ENCODE data around the gene UBE2E1.
"Not testable (repeated sequence)": the region's sequence is repeated elsewhere in the genome, so short reads cannot be mapped to it uniquely, and the experiment has no call there.

The UBE2E1 gene

DNA sequence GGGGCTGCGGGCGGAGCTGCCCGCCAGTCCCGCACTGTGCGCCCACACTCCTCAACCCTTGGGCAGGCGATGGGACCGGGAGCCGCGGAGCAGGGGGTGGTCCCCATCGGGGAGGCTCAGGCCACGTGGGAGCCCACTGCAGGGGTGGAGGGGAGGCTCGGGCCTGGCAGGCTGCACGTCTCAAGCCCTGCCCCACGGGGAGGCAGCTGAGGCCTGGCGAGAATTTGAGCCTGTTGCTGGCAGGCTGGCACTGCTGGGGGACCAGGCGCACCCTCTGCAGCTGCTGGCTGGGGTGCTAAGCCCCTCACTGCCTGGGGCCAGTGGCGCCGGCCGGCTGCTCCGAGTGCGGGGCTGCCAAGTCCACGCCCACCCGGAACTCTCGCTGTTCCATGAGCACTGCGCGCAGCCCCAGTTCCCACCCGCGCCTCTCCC, 76.7 kb downstream of the UBE2E1 start:
- DNase-seq (ENCODE audit: low spot score) = no peak

DNA sequence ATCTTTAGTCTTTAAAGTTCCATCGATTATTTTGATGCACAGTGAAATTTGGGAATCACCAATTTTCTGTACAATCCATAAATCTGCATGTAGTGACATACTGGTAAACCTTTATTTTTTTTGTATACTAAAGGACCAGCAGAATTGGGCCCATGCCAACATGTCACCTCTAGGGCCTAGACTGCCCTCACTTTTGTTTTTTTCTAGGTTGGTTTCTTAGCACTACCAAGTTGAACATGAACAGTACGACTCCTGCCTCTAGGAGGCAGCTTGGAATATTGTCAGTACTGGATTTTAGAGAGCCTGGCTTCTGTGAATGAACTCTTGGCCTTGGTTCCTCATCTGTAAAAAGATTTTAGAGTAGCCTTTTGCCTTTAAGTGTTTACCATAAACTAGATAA, 78.7 kb downstream of the UBE2E1 start:
- DNase-seq (ENCODE audit: low spot score) = no peak

DNA sequence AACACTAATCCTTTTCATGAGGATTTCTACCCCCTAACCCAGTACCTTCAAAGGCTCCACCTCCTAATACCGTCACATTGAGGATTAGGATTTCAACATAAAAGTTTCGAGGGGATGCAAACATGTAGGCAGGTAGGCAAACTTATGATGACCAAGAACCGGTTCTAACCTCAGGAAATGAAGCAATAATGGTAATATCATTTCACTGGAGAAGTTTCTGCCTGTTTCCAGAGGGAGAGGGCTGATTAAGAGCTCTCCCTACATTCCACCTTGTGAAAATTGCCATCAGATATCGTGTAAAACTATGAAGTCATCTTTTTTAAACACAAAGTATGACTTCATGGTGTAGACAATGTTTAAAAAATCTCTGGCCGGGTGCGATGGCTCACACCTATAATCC, 79.5 kb downstream of the UBE2E1 start:
- DNase-seq (ENCODE audit: low spot score) = no peak

DNA sequence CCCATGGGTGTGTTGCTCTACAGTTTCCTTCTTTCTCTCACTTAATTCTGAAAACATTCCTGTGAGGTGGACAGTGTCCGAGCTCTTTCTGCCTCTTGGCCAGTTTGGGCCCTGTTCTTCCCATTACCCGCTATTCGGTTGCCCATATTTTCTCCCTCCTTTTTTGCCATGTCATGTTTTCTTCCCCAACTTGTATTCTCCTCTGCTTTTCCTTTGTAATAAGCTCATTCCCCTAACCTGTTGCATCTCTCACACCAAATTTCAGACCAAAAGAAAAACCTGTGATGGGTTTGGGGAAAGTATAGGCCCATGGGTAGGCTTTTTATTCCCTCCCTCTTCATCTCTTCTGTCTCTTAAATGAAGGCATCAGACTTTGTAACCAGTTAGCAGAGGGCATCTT, 80.6 kb downstream of the UBE2E1 start:
- no peak for DNase-seq (ENCODE audit: low spot score)

DNA sequence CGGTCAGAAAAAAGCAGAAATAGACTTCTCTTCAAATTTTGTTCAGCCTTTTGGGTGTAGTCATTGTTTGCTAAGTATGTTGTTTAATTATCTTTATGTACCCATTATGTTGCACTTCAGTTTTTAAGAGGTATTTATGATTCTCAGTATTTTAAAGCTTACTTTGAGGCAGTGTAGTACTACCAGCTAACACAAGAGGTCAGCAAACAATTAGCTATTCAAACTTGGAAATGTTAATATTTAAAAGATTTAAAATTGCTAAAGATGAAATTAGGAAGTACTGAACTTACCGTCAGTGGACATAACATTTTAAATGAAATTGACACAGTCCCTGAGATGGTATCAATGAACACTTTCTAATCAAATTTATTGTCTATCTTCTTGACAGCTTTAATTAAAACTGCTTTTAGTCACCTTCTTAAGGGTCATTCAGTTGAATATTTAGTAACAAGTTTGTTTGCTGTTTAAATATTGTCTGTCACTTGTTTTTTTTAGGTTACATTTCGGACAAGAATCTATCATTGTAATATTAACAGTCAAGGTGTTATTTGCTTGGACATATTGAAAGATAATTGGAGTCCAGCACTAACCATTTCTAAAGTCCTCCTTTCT, 83.0 kb downstream of the UBE2E1 start:
- peak; percentile 39 for DNase-seq (ENCODE audit: low spot score)

DNA sequence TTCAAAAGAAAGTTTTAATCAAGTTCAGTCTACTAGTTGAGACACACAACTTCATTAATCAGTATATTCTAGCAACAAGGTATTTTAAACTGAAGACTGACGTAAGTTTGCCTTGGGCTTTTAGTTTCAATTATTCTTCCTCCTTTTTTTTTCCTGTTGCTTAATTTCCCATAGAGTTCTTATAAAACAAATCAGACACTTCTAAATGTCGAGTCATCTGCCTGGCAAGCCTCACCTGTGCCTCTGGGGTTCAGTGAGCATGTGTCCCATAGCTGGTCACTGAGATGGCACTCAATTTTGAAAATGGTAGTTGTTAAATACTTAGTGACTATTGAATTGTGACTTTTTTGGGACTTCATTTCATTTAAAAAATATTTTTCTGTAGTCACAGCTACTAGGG, 83.6 kb downstream of the UBE2E1 start:
- no peak for DNase-seq (ENCODE audit: low spot score)

DNA sequence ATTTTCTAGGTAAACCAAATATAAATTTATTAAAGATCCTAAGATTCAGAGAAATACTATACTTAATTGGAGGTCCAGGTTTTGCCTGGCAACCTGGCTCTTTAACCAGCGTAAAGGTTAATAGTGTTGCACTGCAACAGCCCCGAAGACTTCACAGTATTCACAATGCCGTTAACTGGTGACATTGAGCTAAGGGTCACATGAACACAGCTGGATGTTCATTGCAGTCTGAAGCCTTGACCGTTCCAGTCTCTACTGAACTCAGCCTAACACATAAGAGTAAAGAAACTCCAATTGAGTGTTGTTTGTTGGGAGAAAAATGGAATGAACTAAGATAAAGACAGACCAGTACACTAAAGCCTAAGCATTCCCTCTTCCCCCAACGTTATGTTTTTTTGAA, 84.2 kb downstream of the UBE2E1 start:
- DNase-seq (ENCODE audit: low spot score) = no peak

DNA sequence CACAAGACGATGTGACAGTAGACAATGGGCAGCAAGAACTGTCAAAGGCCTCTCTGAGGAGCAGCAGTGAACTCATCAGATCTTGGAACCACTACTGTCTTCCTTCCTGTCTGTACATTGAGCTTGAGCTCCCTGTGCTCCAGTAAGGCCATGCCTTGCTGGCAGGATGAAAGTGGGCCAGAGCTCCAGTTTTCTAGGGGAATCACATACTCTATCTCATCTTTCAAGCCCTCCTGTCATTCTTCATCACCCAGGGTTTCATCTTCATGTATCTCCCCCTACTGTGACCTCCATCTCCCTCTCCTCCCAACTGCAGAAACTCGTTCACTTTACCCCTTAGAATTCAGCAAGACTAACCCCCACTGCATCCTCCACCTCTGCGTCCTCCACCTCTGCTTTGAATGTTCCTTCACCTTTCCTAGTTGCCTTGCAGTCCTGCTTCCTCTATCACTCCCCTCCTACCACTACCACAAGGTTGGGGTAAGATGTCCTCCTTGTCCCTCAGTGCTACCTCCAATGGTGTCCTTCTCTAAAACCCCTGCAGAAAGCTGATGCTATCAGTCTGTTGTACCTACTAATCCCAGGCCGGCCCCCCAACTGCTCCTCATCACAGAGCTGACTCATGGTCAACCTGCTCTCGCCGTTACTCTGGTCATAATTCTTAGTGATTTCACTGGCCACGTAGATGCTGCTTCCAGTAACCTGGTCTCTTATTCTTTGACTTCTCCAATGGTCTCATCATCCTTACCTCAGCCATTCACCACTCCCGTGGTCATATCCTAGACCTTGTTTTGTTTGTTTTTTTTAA, 88.7 kb downstream of the UBE2E1 start:
- no peak for DNase-seq (ENCODE audit: low spot score)

DNA sequence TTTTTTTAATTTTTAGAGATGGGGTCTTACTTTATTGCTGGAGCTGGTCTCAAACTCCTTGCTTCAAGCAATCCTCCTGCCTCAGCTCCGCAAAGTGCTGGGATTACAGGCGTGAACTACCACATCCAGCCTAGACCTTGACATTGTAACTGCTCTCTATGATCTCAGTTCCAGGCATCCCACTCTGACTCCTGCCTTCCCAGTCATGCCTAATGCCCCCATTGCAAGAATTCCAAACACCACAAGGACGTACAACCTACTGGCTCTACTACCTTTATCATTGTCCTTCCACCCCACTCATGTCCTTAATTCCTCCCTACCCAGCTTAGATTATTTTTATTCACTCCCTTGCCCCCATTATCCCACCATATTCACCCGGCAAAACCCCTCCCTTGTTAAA, 89.4 kb downstream of the UBE2E1 start:
- no peak for DNase-seq (ENCODE audit: low spot score)

DNA sequence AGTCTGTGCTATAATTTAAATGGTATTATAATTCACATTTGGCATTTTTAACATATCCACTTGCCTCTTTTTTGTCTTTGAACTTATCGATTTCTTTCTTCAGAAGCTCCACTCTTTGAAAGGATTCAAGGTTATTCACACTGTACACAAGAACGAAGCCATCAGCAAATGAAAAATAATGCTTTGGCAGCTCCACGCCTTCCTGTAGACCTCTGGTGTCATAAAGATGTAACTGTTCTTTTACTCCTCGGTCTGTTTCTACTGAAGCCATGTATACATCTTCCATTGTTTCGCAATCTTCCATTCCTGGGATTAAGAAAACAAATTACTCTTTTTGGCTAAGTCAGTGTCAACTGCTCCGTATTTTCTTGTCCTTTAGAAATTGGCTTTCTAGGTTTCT, 95.0 kb downstream of the UBE2E1 start:
- DNase-seq (ENCODE audit: low spot score) = no peak

DNA sequence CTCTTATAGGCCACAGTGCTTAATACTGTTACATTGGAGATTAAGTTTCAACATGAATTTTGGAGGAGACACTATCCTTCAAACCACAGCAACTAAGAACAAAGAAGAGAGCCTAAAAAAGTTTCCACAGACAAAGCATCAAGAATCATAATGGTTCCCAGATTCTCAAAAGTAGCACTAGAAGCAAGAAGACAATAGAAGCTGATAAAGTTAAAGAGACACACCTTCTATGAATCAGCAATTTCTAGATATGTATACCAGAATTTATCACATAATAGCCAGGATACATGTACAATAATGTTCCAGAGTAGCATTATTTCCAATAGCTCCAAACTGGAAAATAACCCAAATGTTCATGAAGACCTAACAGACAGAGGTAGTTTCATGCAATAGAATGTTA, 98.8 kb downstream of the UBE2E1 start:
- DNase-seq (ENCODE audit: low spot score) = no peak

DNA sequence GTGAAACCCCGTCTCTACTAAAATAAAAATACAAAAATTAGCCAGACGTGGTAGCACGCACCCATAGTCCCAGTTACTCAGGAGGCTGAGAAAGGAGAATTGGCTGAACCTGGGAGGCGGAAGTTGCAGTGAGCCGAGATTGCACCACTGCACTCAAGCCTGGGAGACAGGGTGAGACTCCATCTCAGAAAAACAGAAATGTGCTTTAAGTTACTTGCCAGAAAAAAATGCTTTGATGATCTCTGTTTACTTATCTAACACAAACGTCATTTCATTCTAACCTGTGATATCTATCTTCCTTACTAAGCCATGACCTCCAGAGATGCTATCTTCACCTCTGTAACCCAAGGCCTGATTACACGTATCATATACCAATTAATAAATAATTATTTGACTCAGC, 103.6 kb downstream of the UBE2E1 start:
- no peak for DNase-seq (ENCODE audit: low spot score)

DNA sequence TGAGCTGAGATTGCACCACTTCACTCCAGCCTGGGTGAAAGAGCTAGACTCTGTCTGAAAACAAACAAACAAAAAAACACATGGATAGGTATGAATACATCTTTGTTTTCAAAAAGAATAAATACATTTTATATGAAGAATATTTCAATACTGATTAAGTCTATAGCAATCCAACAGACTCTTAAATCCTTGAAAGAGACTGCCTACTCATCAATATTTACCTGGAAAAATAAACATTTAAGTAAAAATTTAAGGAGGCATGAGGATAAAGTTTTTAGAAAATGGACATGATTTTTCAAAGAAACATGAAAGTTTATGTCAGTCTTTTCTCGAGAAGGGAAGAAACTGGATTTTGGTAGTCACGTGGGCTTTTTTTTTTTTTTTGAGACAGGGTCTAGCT, 105.6 kb downstream of the UBE2E1 start:
- no peak for DNase-seq (ENCODE audit: low spot score)

DNA sequence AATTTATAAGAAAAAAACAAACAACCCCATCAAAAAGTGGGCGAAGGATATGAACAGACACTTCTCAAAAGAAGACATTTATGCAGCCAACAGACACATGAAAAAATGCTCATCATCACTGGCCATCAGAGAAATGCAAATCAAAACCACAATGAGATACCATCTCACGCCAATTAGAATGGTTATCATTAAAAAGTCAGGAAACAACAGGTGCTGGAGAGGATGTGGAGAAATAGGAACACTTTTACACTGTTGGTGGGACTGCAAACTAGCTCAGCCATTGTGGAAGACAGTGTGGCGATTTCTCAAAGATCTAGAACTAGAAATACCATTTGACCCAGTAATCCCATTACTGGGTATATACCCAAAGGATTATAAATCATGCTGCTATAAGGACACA, 106.6 kb downstream of the UBE2E1 start:
- not testable (repeated sequence) for DNase-seq (ENCODE audit: low spot score)

DNA sequence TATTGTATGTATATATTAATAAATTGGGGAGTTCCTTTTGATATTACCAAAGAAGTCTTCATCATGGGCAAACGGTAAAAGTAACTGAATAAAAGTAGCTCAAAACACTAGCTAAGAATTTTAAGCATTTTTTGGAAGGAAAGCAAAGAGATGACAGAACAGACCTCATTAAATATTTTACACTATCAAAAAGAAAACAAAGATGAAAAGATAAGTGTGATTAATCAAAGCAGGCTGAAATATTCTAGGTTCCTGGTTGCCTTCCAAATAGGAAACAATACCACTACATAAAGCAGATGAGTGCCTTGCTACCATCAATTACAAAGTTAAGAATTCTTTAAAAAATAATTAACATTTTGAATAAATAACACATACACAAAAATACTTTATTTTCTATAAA, 107.4 kb downstream of the UBE2E1 start:
- no peak for DNase-seq (ENCODE audit: low spot score)

DNA sequence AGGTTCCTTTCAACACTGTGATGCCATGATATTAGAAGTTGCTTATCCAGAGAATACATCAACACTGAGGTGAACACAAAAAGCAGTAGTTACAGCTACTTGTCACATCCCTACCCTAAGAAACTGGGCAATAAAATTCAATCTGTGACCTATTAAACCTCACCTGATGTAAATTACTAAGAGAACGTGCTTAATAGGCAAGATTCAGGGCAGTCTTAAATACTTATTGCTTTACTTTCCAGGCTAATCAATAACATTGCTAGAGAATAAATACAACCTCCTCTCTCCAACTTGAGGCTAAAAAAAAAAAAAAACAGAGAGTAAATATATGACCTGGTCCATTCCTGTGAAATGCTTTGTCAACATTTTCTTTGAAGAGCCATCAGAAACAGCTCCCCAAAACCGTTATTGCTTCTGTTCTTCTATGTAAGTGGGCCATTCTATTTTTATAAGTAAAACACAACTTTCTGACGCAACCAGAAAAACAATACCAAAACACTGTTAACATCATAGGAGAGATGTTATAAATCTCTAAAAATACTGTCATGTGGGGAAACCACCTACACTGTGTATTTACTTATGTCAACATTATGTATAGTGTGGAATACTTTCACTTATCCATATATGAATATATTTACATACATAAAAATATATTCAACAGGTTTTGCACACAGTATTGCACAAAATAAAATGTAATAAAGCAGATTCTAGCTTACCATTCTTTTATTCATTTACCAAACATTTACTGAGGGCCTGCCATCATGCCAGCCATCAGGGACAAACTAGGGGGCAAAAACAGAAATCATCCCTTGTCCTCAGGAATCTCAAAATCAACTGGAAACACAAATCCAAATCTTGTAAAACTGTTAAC, 108.4 kb downstream of the UBE2E1 start:
- DNase-seq (ENCODE audit: low spot score) = no peak

DNA sequence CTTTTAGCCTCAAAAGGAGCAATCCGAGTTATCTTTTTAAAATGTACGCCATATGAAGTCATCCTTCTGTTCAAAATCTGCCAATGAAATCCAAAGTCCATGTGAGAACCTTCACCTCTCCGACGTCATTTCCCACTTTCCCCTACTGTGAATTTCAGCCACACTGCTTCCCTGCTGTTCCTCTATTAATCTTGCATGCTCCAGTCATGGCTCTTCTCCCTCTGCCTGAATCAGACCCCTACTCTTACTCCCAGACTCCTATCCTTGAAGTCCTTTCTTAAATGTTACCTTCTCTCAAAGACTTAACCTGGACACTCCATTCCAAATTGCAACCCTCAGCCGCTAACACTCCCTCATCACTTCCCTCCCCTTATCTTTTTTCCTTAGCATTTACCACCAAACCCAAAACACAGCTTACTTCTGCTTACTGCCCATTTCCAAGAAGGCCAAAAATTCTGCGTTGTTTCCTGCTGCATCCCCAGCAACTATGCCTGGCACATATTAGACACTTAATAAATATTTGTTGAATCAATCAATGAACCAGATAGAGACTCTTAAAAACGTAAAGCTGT, 109.9 kb downstream of the UBE2E1 start:
- no peak for DNase-seq (ENCODE audit: low spot score)

DNA sequence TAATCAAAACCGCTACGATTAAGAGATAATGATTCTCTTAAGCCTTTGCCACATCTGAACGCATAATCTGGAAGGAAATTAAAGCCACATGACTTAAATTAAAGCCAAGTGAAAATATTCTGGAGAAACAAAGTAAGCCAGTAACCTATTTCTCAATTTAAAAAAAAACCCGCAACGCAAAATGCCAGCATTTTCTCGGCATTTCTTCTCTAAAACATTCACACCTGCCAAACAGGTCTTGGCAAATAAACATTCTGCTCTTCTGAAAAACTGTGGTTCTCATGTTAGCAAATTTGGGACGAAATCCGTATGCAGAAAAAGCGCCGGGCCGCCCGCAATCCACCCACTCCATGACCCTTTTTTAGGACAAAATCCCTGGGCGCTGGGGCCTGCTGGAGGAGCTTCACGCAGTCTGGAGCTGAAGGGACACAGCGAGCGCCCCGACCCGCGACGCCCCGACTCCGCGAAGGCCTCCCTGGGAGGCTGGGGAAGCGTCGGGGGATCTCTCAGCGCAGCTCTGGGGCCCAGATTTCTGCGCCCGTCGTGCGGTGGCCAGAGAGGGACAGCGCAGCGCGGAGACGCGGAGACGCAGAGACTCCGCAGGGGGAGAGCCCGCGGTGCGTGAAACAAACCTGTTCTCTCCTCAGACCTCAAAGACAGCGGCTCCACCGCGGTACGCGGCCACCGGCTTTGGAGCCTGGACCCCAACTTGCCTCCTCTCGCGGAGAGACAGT, 110.6 kb downstream of the UBE2E1 start:
- DNase-seq (ENCODE audit: low spot score) = no peak

DNA sequence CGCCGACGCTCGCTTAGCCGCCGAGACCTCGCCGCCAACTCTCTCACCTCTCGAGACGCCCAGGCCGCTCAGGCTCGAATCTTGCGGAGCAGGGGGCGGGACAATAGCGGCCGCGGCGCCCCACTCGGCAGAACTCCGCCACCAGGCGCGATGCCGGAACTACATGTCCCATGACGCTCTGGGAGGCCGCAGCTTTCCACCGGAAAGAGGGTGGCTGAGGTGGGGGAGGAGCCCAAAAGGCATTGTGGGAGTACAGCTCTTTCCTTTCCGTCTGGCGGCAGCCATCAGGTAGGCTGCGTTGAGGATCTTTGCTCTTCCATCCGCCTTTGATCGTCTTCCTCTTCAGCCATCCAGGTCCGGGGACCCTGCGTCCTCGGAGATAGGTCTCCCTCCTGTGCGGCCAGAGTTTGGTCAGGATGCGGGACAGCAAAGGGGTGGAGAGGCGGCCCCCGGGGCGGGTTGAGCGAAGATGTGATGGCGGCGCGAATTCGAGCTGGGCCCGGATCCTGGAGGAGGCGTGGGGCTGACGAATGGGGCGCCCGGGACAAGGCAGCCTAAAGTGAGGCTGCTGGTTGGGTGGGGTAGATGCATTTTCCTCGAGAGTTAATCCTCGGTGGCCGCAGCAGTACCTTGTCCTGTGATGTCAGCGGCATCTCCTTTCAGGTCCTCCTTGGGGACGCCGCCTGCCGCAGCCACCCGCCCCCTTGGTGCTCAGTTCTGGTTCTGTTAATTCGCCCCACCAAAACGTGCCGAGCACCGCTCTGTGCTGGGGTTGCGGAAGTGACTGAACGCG, 111.3 kb downstream of the UBE2E1 start, which contains the start of the genes NKIRAS1 and RPL15:
Gene NKIRAS1, minus strand, starts transcription at position 105 of the 793 bp plus-strand sequence. CDS start 6,086 bp downstream, outside the sequence.
Gene RPL15, plus strand, starts transcription at position 247 of the 793 bp plus-strand sequence. CDS start 728 bp downstream, outside the sequence.
- DNase-seq (ENCODE audit: low spot score) = peak; percentile 97

DNA sequence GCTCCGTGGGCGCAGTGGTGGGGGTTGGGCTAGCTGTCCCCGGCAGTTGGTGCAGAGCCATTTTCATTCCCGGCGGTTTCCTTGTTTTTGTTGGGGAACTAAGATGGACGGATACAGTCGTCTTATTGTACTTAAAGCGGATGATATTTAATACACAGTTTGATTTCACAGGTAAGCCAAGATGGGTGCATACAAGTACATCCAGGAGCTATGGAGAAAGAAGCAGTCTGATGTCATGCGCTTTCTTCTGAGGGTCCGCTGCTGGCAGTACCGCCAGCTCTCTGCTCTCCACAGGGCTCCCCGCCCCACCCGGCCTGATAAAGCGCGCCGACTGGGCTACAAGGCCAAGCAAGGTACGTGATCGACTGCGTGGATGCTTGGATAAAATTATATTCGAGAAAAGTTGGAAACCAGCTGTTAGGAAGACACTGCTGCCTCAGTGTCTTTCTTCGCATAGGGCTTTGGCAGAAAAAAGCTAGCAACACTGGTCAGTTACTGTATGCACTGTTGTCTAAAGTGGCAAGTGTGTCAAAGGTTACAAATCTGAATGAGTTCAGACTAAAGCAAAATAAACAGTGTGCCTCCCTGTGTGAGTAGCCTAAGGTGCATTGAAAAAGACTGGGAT, 112.0 kb downstream of the UBE2E1 start:
- peak; percentile 72 for DNase-seq (ENCODE audit: low spot score)

All from kidney capillary endothelial cell (primary cell).